Measurements from ENCODE around the gene SLA2. TPM values are rescaled to one million over a fixed set of nuclear protein-coding genes. Genes with fewer than 3 reads are reported as not detected.
"Not testable (repeated sequence)": the region's sequence is repeated elsewhere in the genome, so short reads cannot be mapped to it uniquely, and the experiment has no call there.

Gene SLA2
- total RNA-seq, 1 experiment from 2014 or later, result not detected

DNA sequence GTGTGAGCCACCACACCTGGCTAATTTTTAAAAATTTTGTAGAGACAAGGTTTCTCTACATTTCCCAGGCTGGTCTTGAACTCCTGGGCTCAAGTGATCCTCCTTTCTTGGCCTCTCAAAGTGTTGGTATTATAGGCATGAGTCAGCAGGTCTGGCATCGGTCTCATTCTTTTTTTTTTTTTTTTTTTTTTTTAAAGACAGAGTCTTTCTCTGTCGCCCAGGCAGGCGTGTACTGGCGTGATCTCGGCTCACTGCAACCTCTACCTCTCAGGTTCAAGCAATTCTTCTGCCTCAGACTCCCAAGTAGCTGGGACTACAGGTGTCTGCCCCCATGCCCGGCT lies 37.6 kb downstream of the SLA2 start:
- DNase-seq (ENCODE audit: low spot score), result not testable (repeated sequence)

DNA sequence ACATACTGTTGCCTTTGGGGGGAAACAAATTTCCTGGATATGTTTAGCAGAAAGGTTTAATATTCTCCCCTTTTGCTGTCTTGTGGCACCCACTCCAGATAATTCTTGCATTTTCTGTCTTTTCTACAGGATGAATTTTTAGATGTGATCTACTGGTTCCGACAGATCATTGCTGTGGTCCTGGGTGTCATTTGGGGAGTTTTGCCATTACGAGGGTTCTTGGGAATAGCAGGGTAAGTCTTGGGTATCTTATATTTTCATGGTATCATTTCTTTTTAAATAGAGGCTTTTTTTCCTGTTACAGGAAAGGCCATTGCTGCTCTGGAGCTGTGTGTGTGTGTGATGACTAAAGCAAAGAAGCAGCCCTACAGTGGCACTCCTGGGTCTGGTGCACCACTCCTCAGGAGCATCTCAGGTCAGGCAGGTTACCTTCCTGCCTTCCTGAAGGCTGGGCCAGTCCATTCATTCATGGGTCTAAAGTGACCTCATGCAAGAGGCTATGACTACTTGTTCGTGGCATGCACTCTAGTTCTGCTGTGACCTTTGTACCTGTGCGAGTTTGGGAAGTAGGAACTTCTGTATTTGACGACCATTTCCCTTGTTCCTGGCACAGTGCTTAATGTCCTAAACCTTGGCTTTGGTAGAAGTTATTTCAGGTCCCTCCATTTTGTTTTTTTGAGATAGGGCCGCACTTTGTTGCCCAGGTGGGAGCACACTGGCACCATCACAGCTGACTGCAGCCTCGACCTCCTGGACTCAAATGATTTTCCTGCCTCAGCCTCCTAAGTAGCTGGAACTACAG lies 38.2 kb downstream of the SLA2 start:
- DNase-seq (ENCODE audit: low spot score), result no peak

DNA sequence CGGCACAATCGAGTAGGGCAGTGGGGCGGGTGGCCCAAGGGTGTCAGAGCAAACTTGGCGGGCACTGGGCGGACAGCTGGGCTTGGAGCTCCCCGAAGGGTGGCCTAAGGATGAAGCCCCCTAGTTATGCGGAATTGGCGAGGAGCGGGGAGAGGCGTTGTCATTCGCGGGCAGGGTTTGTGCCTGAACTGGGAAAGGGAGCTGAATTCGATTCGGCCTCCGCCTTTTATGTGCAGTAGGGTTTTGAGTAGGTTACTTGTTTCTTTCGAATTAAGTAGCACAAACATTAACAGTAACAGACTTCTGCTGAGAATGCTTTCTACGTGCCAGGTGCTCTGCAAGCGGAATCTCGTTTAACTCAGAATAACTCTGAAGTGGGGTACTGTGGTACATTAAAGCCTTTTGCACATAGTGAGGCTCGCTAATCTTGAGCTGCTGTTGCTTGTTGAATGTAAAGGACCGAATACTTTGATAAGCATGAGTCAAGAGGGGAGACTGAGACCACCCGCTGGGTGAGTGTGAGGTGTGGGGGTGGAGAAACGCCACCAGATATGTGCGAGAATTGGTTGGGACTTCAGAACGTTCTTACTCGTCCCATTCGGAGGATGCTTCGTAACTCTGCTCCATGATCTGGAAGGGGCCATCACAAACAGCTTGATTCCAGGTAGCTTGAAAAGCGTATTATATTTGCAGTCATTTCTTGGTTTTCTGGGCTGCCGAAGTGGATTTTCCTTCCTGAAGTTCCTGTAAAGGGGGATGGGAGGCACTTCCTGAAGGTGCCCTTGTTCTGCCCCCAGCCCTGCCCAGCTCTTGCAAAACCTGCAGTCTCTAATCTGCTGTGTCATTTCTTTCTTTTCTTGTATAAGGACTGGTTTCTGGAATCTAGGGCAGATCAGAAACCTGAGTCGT lies 39.6 kb downstream of the SLA2 start:
- DNase-seq (ENCODE audit: low spot score), result peak; percentile 39

DNA sequence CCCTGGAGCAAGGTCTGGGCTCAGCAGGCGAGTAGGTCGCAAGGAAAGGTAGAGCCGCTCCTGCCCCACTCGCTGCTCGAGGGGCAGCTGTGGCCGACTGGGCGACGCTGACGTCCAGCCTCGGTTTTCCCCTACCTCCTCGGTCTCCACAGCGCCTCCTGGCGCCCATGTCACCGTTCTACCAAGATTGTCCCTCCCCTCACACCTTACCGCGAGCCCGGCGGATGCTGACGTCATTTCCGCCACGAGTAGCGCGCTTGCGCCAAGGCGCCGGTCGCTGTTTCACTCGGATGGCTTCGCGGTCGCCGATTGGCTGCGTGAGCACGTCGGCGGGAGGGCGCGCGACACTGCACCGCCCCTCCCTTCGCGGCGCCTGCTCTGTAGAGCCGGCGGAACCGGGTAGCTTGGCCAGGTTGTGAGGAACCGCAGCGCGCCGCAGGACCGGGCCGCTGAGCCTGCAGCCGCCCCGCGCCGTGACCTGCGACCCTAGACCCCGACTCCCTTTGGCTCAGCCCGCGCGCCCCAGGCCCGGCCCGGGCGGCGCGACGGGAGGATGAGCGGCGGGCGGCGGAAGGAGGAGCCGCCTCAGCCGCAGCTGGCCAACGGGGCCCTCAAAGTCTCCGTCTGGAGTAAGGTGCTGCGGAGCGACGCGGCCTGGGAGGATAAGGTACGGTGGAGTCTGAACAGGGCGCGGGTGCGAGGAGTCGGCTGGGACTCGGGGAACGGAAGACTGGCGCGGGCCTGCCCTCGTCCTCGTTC lies 40.4 kb downstream of the SLA2 start, which contains the start of gene RAB5IF:
Gene RAB5IF (plus strand): TSS at position 381 of the 759 bp plus-strand sequence. CDS start 173 bp downstream, at position 554.
- peak; percentile 98 for DNase-seq (ENCODE audit: low spot score)

DNA sequence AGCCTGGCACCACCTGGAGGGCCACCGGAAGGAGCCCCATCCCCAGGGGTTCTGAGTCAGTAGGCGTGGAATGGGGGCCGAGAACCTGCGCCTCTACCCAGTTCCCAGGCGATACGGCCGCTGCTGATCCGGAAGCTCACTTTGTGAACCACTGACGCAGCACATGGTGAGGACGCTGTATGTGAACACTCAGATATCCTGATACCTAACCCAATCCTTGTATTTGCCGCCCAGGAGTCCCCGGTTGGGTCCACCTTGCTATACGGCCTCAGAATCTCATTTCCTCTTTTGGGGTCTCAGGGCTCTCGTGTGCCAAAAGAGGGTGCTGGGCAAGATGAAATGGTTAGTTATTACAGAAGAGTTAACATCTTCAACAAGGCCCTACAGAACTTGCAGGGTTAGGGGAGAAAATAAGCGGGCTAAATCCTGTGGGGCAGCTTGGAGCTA lies 41.0 kb downstream of the SLA2 start:
- no peak for DNase-seq (ENCODE audit: low spot score)

DNA sequence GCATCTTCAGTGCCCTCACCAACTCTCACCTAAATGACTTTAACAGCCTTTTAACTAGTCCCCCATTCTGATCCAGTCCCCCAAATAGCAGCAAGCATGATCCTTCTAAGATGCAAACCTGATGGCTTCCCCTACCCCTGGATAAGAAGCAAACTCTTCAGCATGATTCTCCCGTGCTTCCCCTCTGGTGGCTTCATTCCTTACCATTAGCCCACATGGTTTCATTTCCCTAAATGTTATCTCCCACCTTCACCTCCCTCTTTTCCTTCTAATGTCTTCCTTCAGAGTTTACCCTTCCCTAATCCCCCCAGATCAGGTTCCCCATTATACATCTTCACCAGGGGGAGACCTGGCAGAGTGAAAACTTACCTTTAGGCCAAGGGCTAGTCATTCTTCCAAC lies 44.5 kb downstream of the SLA2 start:
- no peak for DNase-seq (ENCODE audit: low spot score)

DNA sequence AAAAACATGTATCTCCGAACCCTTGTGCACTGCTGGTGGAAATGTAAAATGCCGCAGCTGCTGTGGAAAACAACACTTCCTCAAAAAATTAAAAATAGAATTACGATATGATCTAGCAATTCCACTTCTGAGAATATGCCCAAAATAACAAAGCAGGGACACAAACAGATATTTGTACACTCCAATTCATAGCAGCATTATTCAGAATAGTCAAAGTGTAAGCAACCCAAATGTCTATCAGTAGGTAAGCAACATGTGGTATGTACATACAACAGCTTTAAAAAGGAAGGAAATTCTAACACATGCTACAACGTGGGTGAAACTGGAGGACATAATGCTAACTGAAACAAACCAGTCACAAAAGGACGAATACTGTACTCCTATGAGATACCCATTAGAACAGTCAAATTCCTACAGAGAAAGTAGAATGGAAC lies 46.1 kb downstream of the SLA2 start:
- DNase-seq (ENCODE audit: low spot score), result no peak

DNA sequence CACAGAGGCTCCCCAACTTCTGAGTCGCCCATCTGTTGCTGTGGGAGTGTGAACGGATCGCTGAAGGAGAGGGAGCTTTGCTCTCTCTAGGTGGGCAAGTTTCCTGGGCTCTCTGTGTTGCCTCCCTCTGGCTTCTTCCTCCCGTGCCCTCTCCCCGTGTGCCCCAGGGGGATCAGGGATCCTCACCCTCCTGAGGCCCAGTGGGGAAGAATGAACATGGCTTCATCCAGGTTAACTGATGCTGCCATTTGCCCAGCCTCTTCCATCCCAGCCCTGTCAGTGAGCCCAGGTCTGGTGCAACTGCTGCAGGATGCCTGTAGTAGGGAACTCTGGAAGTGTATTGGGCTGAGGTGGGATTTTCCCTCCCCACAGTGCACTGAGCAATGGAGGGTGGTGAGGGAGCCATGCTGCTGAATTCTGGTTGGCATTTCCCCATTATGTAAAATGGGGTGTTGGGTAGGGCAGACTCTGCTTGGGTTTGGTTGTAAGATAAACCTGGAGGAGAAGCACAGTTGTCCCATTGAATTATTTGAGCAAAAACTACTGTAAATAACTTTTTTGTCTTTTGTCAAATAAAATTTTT lies 52.6 kb downstream of the SLA2 start:
- DNase-seq (ENCODE audit: low spot score), result no peak

DNA sequence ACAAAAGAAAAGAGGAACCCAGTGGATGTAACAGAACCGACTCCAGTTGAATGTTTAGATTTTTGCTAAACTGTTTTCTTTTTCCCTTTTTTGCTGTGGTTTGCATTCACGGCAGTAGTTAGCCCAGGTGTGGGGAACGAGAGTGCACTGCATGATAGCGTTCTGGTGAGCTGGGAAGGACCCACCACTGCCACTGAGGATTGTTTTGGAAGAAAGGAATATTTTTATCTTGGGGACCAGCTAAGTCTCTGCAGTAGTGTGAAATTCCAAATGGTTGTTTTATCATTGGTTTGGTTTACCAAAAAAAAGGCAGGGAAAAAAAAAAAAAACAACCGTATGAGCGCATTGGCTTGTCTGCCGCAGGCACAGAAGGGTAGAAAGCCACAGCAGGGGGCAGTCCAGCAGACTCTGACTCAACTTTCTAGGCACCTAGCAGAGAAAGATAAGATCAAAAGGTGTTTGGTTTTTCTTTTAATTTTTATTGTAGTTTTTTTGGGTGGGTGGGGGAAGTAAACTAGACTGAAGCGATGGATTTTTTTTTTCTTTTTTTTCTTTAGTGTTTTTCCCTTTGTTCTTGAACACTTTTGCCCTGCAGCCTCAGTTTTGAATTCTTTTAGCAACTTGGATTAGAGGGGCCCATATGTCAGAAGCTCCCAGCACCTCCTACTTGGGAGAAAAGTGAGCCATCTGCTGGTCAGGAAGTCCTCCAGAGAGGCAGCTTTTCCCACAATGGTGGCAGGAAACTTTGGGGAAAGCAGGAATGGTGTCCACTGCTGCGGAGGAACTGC lies 53.9 kb downstream of the SLA2 start:
- no peak for DNase-seq (ENCODE audit: low spot score)

DNA sequence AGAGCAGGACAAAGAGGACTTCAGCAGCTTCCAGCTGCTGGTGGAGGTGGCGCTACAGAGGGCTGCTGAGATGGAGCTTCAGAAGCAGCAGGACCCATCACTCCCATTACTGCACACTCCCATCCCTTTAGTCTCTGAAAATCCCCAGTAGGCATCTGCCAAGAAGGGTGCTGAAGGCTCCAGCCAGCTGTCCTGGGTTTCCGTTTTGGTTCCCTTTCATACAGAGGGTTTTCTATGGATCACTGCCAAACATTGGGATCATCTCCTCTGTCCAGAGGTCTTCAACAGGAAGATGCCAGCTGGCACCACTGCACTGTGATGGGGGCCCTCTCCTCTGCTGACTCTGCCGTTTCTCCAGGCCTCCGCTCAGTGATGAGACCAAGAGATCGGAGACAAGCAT lies 54.7 kb downstream of the SLA2 start:
- DNase-seq (ENCODE audit: low spot score), result no peak

DNA sequence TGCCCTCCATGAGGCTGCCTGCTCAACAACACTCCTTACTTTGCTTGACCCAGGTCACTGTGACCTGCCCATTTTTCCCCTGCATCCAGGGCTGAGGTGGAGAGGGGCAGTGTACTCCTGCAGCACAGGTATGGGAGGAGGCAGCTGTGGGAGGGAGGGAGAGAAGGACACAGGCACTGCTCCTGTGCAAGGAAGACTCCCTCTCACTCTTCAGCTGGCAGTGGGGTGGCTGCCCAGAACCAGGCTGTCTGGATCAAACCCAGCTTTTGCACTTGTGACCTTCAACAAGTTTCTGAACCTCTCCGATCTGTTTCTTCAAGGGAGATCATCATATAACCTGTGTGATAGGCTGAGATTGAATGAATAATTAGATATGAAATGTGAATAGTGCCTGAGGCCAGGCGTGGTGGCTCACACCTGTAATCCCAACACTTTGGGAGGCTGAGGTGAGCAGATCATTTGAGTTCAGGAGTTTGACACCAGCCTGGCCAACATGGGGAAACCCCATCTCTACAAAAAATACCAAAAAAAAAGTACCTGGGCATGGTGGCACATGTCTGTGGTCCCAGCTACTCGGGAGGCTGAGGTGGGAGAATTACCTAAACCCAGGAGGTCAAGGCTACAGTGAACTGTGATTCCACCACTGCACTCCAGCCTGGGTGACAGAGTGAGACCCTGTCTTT lies 58.5 kb downstream of the SLA2 start:
- no peak for DNase-seq (ENCODE audit: low spot score)

DNA sequence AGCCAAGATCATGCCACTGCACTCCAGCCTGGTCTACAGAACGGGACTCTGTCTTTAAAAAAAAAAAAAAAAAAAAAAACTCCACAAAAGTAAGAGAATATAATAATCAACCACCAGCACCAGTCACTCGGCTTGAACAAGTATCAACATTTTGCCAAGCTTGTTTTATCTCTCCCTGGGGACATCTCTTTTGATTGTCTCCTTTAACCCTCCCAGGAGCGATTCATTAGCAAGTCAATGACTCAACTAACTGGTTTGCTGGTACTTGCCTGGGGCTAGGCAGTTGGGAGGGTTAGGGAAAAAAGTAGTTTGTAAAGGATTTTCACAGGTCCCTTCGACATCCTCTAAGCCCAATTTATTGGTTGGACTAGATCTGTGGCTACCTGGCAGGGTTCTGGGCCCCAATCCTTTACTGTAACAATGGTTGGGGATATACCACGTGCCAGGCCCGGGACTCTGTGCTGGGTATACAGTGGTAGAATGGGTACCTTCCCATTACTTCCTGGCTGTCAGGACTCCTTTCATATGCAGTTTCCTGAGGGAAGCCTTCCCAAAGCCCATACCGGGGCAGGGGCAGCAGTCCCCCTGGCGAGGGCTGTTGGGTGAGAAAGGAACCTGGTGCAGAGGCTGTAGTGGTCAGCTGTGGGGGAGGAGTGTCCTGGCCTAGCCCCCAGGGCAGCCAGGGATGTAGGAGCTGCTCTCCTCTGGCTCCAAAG lies 60.4 kb downstream of the SLA2 start:
- DNase-seq (ENCODE audit: low spot score), result no peak

DNA sequence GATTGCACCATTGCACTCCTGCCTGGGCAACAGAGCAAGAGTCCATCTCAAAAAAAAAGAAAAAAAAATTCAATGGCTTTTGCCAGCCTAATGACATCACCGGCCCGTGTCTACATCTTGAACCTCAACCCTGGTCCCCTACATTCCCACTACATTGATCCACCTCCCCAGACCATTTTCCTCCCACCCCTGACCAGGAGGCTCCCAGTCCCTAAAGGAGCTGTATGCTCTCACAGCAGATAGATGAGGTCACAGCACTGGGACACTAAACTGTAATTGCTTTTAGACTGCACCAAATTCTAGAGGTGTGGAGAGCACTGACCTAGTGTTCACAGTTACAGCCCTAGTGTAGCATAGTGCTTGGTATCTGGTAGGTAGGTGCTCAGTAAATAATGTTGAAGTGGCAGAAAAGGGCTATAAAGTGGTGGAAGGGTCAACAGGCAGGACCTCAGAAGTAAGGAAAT lies 61.9 kb downstream of the SLA2 start:
- no peak for DNase-seq (ENCODE audit: low spot score)

DNA sequence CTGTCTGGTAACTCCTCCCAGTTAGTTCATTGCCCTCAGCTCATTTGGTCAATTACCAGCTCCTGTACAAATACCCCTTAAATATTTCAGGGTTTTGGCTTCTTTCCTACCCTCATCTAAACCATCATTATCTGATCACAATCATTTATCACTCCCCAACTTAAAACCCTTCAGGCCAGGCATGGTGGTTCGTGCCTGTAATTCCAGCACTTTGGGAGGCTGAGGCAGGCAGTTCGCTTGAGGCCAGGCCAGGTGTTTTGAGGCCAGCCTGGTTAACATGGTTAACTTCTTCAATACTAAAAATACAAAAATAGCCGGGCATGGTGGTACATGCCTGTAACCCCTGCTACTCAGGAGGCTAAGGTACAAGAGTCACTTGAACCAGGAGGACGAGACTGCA lies 63.2 kb downstream of the SLA2 start:
- no peak for DNase-seq (ENCODE audit: low spot score)

DNA sequence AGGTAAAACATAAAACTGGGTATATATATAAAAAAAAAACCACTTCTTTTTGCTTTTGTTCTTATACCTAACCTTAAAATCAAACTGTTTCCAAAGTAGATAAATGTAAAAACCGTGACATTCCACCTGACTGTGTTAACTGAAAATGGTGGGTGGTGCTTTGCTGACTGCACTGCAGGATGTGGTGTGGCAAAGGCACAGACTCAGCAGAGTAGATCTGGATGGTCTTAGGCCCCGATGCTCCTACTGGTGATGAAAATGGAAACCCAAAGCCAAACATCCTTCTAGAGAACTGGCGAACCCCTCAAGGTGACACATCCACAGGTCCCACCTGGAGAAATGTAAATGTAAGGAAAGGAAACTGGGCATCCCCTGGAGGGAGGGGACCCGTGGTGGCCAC lies 63.7 kb downstream of the SLA2 start:
- no peak for DNase-seq (ENCODE audit: low spot score)

DNA sequence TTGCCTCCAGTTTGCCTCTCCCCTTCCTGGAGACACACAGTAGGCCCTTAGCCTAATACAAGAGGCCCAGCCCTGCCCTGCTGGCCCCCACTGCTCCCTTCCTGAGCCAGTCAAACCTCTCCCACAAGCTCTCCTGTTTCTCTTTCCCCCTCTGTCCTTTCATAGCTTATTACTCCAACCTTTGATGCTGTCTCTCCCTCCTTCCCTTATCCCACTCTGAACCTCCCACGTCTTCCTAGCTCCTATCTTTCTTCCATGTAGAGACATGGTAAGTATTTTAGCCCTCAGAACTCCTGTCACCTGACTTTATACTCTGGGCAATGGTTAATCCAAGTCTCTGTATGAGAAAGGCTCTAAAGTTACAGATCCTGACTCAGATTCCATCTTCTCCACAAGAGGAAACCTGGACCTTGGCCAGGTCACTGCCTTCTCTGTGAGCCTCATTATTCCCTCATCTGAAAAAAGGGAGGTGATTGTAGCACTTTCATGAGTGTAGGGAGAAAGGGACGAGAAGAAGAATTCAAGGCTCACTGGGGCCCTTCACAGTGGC lies 65.9 kb downstream of the SLA2 start:
- DNase-seq (ENCODE audit: low spot score), result no peak

DNA sequence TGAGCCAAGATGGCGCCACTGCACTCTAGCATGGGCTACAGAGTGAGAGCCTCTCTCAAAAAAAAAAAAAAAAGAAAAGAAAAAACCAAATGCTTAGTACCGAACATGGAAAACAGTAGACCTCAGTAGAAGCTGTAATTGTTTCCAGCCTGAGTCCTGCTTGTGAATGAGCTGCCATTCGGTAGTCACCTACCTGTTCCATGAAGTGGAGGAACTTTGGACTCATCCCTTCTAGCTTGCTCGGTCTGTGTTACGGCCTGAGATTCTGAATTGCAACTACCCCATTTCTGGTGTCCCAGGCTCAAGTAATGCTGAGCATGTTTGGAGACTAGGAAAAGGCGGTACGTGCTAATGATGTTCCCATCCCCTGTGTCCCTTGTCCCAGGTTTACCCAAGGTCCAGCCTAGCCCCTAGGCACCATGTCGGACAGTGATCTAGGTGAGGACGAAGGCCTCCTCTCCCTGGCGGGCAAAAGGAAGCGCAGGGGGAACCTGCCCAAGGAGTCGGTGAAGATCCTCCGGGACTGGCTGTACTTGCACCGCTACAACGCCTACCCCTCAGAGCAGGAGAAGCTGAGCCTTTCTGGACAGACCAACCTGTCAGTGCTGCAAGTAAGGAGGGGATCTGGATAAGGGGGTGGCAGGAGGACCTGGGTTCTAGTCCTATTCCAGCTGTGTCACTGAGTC lies 67.5 kb downstream of the SLA2 start:
- DNase-seq (ENCODE audit: low spot score), result no peak

DNA sequence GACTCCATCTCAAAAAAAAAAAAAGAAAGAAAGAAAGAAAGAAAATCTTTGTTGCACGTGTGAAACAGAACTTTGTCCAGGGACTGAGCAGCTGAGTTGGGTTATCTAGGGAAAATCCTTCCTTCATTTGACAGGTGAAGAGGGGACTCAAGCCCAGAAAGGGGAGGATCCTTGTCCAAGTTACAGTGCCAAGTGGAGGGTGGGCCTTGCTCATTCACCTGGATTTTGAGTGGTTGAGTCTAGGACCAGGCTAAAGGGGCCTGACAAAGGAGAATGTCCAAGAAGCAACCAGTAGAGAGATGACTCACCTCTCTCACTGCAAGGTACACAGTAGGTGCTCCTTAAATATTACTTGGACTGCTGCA lies 69.9 kb downstream of the SLA2 start:
- DNase-seq (ENCODE audit: low spot score), result no peak
